GM18519 (cell line): ENCODE results near the gene CXXC5.

Experiments
- ATAC-seq: cut with Tn5 transposase; IDR thresholded peaks from one replicate; pipeline ENCODE4 v1.9.1; 2021; ENCODE audit warnings: mild to moderate bottlenecking, moderate library complexity; ENCODE audit not compliant: unreplicated experiment, low FRiP score

Gene CXXC5

GRCh38 chr5:139650689-139651042, 2.5 kb downstream of the CXXC5 start:
- ATAC-seq: no peak

GRCh38 chr5:139651043-139651834, 3.1 kb downstream of the CXXC5 start:
- no peak for ATAC-seq

DNA sequence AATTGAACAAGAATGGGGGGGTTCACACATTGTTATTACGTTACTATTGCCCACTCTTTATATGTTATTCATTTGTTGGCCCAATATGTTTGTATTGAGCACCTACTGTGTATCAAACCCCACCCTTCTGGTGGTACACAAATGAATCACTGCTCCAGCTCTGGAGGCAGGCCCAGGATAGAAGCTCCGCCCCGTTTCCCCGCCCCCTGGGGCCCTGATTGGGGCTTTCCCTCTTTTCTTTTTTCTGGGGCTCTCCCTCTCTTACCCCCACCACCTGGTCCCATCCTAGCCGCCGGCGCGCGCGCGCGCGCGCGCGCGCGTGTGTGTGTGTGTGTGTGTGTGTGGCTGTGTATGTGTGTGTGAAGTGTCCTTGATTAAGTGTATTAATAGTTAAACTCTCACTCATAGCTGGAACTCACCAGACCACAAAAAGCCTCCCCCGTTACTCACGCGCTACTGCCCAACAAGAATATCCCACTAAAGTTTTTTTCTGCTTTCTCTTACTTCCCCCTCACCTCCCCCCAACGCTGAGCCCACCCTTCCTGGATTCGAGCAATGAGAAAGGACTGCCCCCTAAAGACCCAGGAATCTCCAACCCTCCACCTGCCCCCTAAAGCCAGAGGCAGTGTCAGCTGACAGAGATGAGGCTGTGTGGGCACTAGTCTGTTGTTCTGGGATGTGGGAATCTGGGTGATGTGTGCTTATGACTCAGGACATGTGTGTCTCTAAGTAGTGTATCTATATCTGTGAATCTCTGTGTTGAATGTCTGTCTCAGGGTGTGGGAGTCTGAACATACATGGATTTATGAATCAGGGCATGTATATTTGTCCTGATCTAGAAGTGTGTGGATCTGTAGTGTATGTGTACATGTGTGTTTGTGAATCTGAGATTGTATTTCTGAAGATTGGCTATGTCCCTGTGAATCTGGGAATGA, 4.0 kb downstream of the CXXC5 start:
- ATAC-seq: peak; percentile 29

- ATAC-seq: no peak
Observed at GRCh38 chr5:139652788-139653241, 4.7 kb downstream of the CXXC5 start.

GRCh38 chr5:139653616-139654015, 5.5 kb downstream of the CXXC5 start:
- ATAC-seq: no peak

GRCh38 chr5:139654464-139654863, 6.3 kb downstream of the CXXC5 start:
- no peak for ATAC-seq

DNA sequence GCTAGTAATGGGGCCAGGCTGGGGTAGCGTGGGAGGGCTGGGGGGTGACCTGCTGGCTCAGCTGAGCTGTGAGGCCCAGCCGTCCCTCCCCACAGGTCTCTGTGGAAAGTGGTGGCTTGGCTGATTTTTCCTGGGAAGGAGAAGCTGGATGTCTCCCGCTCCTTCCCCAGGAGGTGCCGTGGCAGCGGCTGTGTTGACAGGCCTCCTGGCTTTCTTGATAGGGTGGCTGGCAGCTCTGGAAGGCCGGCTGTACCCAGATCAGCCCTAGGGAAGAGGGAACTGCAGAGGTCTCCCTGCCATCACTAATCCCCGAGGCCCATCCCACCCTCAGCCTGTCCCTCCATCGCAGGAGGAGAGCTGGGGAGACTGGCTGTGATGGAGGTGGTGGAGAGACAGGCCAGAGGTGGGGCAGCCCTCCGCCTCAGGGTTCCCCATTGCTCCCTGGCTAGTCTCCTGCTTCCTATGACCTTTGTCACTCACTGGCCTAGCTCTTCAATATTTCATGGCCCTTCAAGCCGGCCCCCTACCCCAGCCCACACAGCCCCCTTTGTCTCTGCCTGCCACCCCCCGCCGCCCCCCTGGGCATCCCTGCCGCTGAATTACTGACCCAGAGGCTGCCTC, 6.8 kb downstream of the CXXC5 start:
- ATAC-seq: no peak

DNA sequence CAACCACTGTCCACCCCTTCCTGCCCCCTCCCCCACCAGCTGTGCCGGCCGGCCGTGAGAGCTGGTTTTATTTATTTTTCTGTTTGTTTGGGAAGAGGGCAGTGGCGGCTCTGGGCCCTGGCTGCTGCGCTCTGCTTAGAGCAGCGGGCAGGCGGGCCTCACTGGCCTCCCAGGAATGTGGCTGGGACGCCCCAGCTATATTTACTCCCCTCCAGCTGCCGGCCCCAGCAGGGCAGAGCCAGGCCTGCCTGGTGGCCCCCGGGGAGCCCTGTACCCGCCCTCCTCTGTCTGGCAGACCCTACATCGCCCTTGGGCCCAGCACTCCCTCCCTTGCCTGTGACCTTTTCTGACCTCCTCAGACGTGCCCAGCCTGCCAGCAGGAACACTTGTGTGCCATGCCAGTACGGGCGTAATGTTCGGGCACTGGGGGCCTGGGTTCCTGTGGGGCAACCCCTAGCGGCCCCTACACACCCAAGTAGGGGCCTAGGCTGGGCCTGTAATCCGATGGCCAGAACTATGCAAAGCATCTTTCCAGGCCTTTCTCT, 7.7 kb downstream of the CXXC5 start:
- ATAC-seq: no peak

GRCh38 chr5:139657363-139658321, 9.5 kb downstream of the CXXC5 start:
- ATAC-seq: no peak

GRCh38 chr5:139658501-139658927, 10.4 kb downstream of the CXXC5 start:
- no peak for ATAC-seq

GRCh38 chr5:139658928-139659667, 10.9 kb downstream of the CXXC5 start:
- no peak for ATAC-seq

DNA sequence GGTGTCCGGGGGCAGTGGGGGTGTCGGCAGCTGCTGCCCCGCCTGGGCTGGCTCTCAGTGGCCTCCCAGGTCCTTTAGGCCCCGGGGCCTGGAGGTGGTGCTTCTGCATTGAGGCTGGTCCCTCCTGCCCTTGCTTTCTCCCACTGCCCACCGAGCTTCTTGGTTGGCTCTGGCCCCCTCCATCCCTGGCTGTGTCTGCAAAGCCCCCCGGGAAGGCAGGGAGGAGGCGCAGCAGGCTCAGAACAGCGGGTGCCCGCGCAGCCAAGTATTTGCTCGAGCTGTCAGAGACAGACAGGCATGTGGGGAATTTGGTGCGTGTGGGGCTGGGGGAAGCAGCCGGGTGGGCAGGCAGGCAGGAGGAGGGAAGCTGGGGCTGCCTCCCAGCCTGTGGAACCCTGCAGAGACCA, 11.5 kb downstream of the CXXC5 start:
- no peak for ATAC-seq

GRCh38 chr5:139660105-139660922, 12.2 kb downstream of the CXXC5 start:
- no peak for ATAC-seq

DNA sequence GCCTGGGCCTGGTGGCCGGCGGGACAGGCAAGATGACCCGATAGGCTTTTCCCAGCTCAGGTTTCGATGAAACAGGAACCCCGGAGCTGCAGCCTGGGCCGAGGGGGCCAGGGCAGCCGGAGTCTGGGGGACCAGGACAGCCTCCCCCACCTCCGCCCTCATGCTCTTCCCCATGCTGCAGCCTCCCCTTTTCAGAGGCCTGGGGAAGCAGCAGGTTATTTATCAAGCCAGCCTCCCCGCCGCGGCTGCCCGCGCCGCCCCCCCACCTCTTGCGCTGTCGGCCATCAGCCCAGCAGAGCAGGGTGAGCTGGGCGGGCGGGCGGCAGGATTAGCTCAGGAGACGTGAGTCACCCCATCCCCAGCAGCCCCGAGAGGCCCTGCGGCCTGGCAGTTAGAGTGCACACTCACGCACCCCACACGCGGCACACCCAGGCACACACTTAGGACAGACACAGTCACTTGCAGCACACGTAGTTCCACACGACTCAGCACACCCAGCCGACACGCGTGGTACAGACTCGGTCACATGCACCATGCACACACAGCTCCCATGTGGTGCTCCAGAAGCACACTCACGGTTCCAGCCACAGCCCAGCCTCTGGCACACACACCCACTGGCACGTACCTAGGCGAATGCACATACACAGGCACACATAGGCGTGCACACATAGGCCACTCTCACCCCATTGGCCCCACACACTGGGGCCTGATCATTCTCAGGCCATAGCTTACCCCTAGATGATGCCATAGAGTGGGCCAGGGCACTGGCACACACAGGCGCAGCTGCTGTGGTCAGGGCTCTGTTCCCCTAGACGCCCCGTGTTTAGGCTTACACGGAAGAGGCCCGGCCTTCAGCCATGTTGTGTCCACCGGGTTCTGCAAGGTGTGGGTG, 13.0 kb downstream of the CXXC5 start:
- no peak for ATAC-seq

- ATAC-seq: no peak
Observed at GRCh38 chr5:139662617-139663016, 14.5 kb downstream of the CXXC5 start.

GRCh38 chr5:139663207-139664085, 15.3 kb downstream of the CXXC5 start:
- ATAC-seq: no peak
